GM12865 (cell line): ENCODE measurements around the gene ABHD16B.

Experiments
- DNase-seq: peaks from one replicate; pipeline ENCODE4 v3.0.0; 2010; ENCODE audit warnings: low read depth
- H3K4me3 ChIP-seq: 2 replicates; pipeline ENCODE4 v1.5.1; 2011; ENCODE audit warnings: mild to moderate bottlenecking, low read depth, low read length, control low read depth
- TF ChIP-seq, protein P1 (sequence below): IDR thresholded peaks from 2 replicates; pipeline ENCODE4 v1.5.1; 2011; ENCODE audit warnings: low read length, control low read depth, low read depth, inconsistent platforms; ENCODE audit not compliant: insufficient read depth; ENCODE audit errors: missing control alignments

The ABHD16B gene

DNA sequence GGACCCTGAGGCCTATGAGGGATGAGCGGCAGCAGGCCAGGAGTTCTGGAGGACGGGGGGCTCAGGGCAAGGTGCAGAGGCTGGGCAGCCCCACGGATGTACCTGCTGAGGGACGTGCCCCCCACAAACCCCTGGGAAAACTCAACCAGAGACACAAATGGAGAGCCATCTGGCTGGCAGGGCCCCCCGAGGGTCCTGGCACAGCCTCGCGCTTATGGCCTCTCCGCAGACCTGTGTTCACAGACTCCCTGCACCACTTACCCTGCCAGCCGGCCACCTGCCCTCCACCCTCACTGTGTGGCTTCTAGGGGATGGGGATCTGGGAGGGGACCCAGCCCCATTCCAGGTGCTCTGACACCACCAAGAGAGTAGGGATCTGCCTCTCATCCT lies 26.8 kb upstream of the ABHD16B start:
- TF ChIP-seq, protein P1, sequence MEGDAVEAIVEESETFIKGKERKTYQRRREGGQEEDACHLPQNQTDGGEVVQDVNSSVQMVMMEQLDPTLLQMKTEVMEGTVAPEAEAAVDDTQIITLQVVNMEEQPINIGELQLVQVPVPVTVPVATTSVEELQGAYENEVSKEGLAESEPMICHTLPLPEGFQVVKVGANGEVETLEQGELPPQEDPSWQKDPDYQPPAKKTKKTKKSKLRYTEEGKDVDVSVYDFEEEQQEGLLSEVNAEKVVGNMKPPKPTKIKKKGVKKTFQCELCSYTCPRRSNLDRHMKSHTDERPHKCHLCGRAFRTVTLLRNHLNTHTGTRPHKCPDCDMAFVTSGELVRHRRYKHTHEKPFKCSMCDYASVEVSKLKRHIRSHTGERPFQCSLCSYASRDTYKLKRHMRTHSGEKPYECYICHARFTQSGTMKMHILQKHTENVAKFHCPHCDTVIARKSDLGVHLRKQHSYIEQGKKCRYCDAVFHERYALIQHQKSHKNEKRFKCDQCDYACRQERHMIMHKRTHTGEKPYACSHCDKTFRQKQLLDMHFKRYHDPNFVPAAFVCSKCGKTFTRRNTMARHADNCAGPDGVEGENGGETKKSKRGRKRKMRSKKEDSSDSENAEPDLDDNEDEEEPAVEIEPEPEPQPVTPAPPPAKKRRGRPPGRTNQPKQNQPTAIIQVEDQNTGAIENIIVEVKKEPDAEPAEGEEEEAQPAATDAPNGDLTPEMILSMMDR = no peak
- no peak overlapping the region for H3K4me3 ChIP-seq
- no peak for DNase-seq

DNA sequence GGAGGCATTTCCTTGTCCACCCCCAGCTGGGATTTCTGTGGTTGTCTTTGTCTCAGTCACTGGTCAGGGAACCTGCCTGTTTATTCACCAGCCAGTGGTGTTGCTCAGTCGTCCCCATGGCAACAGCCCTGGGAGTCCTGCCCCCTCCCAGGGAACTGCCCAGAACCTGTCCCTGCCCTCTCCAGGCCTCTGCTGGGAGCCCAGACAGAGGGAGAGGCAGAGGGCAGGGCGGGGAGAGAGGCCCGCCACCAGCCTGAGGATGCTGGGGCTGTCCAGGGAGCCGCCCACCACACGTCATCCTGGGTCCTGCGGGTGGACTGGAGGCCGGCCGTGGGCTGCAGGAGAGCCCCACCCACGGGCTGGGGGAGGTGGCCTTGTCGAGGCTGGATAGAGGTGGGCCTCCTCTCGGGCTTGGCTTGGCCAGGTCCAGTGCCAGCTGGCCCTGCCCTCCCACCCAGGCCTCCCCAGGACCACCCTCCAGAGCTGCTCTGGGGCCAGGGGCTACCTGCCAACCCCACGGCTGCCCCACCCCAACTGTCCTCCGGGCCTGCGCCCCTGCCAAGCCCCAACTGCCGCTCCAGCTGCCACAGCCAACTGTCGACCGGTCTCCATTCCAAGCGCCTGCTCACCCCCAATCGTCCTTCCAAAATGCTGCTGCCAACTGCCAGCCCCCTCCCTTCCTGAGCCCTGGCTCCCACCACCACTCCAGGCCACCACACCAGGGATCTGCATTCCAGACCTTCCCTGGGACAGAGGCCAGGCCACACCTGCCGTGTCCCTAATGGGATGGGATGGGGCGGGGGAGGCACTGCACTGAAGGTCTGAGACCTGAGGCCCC lies 26.1 kb upstream of the ABHD16B start:
- no peak overlapping the region for H3K4me3 ChIP-seq
- TF ChIP-seq, protein P1 = no peak
- DNase-seq = peak; percentile 69

DNA sequence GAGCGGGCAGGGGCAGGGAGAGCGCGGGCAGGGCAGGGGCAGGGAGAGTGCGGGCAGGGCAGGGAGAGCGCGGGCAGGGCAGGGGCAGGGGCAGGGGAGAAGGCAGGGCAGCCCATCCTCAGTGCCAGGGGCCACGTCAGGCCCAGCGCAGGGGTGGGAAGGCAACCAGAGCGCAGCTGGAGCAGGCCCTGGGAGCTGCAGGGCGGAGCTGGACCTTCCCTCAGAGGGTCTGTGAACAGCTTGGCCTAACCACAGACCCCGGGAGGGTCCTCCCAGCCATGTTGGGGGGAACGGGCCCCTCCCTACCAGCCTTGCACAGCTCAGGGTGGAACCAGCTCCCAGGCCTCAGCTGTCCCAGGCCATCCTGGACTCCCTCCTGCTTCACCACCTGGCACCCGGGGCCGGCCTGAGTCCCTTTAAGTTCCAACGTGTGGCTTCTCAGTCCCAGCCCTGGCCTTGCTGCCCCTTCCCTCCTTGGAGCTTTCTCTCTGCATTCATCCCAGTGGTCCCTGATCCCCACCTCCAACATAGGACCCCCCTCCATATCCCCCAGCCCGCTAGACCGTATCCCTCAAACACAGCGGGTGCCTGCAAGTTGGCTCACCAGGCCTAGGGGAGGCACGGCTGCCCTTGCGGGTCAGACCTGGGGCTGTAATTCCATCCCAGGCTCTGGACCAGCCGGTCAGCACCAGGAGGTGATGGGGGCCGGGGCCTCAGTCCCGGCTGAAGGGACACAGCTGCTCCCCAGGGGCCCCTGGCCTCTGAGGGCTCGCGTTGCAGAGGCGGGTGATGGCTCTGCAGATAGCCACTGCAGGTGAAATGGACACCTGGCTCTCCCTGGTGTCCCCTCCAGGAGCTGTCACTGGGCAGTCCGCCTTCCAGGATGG lies 24.6 kb upstream of the ABHD16B start:
- TF ChIP-seq, protein P1 = no peak
- no peak overlapping the region for H3K4me3 ChIP-seq

DNA sequence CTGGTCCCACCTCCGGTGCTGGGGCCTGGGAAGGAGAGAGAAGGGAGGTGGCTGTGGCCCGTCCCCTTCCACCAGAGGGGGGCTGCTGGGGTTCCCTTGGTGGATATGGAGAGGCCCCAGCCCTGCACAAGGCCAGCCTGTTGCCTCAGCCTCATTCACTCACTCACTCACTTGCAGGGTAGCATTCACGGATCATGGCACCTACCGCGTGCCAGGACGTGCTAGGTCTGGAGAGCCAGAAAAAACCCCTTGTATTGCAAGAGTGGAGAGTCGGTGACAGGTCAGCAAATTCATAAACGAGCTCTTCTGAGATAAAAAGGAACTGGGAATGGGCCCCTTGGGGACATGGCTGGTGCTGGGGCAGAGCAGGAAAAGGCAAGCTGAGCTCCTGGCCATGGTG lies 23.8 kb upstream of the ABHD16B start:
- TF ChIP-seq, protein P1 = no peak
- no peak overlapping the region for H3K4me3 ChIP-seq
- no peak for DNase-seq

More for the DNA sequence above, 24.6 kb upstream of the ABHD16B start:
- DNase-seq = no peak

DNA sequence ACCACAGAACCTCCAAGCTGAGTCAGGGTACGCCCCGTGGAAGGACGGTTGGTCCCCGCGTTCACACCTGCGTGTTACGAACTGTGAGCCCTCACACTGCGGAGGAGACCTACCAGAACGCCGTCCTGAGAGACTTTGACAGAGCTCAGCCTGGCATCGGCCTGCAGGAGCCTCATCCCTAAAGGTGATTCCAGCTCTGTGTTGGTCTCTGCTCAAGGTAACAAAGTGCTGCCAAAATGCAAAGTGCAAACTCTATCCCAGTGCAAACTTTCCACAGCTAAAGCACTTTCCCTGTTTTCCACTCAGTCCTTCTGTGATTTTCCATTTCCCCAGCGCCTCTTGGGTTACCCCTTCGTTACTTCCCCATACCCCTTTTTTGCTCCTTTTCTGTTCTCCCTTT lies 21.7 kb upstream of the ABHD16B start:
- TF ChIP-seq, protein P1 = no peak

DNA sequence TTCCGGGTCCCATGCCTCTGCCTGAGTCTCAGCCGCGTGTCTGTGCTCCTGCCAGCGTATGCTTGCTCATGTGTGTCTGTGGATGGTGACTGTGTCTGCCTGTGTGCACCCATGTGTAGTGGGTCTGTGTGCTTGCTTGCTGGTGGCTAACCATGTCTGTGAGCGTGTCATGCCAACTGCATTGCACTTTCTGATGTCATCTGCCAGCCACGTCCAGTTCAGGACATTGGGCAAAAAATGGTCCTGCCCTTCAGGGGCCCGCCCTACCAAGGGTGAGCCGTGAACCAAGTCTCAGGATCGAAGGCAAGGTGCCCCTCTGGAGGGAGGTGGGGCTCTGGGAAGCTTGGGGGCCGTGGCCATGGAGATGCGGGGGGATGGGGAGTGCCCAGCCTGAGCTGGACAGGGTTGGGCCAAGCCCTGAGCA lies 20.9 kb upstream of the ABHD16B start:
- H3K4me3 ChIP-seq = no peak overlapping the region
- DNase-seq = no peak
- TF ChIP-seq, protein P1 = no peak

More for the DNA sequence above, 21.7 kb upstream of the ABHD16B start:
- DNase-seq = no peak
- no peak overlapping the region for H3K4me3 ChIP-seq
